Loucy (cell line): ENCODE measurements around the gene BMPR1B.

Experiments used
- H2AFZ ChIP-seq: fragments of 200-600 bp; sonication (generic); 2 replicates; pipeline ENCODE4 v1.6.0; 2016; ENCODE audit warnings: antibody characterized with exemption, mild to moderate bottlenecking, low read length, moderate library complexity
- H3F3A ChIP-seq: fragments of 200-600 bp; 2 replicates; pipeline ENCODE4 v1.6.0; 2016; ENCODE audit warnings: antibody characterized with exemption, low read depth, mild to moderate bottlenecking
- H3K27me3 ChIP-seq: fragments of 200-600 bp; sonication (generic); 2 replicates; pipeline ENCODE4 v1.6.1; 2014; ENCODE audit warnings: low read length, mild to moderate bottlenecking; ENCODE audit not compliant: insufficient read depth, poor library complexity, severe bottlenecking
- H3K36me3 ChIP-seq: fragments of 200-600 bp; sonication (generic); 2 replicates; pipeline ENCODE4 v1.6.1; 2016; ENCODE audit warnings: low read length; ENCODE audit not compliant: insufficient read depth
- H3K4me1 ChIP-seq: fragments of 200-600 bp; sonication (generic); 2 replicates; pipeline ENCODE4 v1.5.1; 2014; ENCODE audit warnings: low read length, mild to moderate bottlenecking; ENCODE audit not compliant: insufficient read depth, poor library complexity, severe bottlenecking
- H3K4me2 ChIP-seq: fragments of 200-600 bp; sonication (generic); 2 replicates; pipeline ENCODE4 v1.6.0; 2014; ENCODE audit warnings: antibody characterized with exemption, low read length, low read depth, mild to moderate bottlenecking; ENCODE audit not compliant: poor library complexity, severe bottlenecking
- H3K4me3 ChIP-seq: fragments of 200-600 bp; sonication (generic); 2 replicates; pipeline ENCODE4 v1.5.1; 2014; ENCODE audit warnings: low read length, mild to moderate bottlenecking, mixed read lengths; ENCODE audit not compliant: poor library complexity, severe bottlenecking
- H3K79me2 ChIP-seq: fragments of 200-600 bp; sonication (generic); 2 replicates; pipeline ENCODE4 v1.6.1; 2014; ENCODE audit warnings: low read length; ENCODE audit not compliant: insufficient read depth
- H3K9ac ChIP-seq: fragments of 200-600 bp; sonication (generic); 2 replicates; pipeline ENCODE4 v1.6.0; 2014; ENCODE audit warnings: mild to moderate bottlenecking, low read depth, low read length, moderate library complexity; ENCODE audit not compliant: poor library complexity, severe bottlenecking
- H3K9me2 ChIP-seq: fragments of 200-600 bp; sonication (generic); replicated peaks from 2 replicates; pipeline ENCODE4 v1.6.1; 2016; ENCODE audit warnings: low read depth, low read length, mixed read lengths
- H3K9me3 ChIP-seq: fragments of 200-600 bp; sonication (generic); 2 replicates; pipeline ENCODE4 v1.6.1; 2014; ENCODE audit warnings: mild to moderate bottlenecking, antibody characterized with exemption, low read length, low read depth; ENCODE audit not compliant: insufficient read depth
- H4K20me1 ChIP-seq: fragments of 200-600 bp; sonication (generic); 2 replicates; pipeline ENCODE4 v1.6.0; 2014; ENCODE audit warnings: antibody characterized with exemption, low read length, mild to moderate bottlenecking; ENCODE audit not compliant: insufficient read depth, poor library complexity, severe bottlenecking
- EZH2phosphoT487 ChIP-seq: fragments of 200-600 bp; IDR thresholded peaks from 2 replicates; pipeline ENCODE4 v1.6.1; 2018; ENCODE audit warnings: antibody characterized with exemption, mild to moderate bottlenecking, moderate library complexity, borderline replicate concordance
- TF ChIP-seq, protein P1 (sequence below): fragments of 200-600 bp; sonication (generic); conservative IDR thresholded peaks from 2 replicates; pipeline ENCODE4 v1.5.1; 2014; ENCODE audit warnings: mild to moderate bottlenecking, antibody characterized with exemption, low read length

BMPR1B gene

DNA sequence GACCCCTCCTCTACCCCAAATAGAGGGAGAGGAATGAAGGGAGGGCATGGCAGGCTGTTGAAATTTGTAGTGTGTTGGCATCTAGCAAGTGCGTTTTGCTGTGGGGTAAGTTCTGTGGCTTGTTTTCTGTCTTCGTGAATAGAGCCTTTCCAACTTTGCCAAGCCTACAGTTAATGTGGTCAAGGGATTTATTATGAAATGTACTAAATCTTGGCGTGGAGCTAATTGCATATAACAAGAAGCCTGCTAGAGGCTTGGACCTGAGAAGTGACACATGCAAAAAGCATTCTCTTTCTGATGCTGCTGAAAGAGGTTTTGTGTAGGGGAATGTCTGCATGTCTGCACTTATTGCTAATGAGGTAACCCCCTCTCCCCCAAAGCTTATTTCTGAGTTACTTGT is 132.2 kb downstream of the BMPR1B start:
- Histone ChIP-seq H2AFZ (no peak overlapping the region), H3K27me3 (no peaks in the 10 kb centered on the region), H3K9me2 (no peaks in the 10 kb centered on the region), H3K4me3 (no peak overlapping the region), H3K9me3 (no peaks in the 10 kb centered on the region), H4K20me1 (no peaks in the 10 kb centered on the region), H3K79me2 (no peaks in the 10 kb centered on the region), H3K4me1 (no peaks in the 10 kb centered on the region), H3K36me3 (no peaks in the 10 kb centered on the region), H3F3A (no peaks in the 10 kb centered on the region), H3K9ac (no peak overlapping the region), H3K4me2 (no peak overlapping the region)
- TF ChIP-seq EZH2phosphoT487 = no peak
- TF ChIP-seq, protein P1, sequence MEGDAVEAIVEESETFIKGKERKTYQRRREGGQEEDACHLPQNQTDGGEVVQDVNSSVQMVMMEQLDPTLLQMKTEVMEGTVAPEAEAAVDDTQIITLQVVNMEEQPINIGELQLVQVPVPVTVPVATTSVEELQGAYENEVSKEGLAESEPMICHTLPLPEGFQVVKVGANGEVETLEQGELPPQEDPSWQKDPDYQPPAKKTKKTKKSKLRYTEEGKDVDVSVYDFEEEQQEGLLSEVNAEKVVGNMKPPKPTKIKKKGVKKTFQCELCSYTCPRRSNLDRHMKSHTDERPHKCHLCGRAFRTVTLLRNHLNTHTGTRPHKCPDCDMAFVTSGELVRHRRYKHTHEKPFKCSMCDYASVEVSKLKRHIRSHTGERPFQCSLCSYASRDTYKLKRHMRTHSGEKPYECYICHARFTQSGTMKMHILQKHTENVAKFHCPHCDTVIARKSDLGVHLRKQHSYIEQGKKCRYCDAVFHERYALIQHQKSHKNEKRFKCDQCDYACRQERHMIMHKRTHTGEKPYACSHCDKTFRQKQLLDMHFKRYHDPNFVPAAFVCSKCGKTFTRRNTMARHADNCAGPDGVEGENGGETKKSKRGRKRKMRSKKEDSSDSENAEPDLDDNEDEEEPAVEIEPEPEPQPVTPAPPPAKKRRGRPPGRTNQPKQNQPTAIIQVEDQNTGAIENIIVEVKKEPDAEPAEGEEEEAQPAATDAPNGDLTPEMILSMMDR = no peak

DNA sequence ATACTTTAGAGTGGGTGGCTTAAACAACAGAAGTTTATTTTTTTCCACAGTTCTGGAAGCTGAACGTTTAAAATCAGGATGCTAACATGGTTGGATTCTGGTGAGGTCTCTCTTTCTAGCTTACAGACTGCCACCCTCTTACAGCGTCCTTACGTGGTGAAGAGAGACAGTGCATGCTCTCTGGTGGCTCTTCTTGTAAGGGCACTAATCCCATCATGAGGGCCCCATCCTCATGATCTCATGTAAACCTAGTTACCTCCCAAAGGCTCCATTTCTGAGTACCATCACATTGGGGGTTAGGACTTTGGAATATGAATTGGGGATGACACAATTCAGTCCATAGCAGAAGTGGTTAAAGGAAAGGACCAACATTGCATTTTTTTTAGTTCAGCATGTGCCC is 132.8 kb downstream of the BMPR1B start:
- no peak overlapping the region for H3K9ac ChIP-seq
- no peaks in the 10 kb centered on the region for H3K36me3 ChIP-seq
- H3K79me2 ChIP-seq = no peaks in the 10 kb centered on the region
- H3K27me3 ChIP-seq = no peaks in the 10 kb centered on the region
- no peaks in the 10 kb centered on the region for H3K9me2 ChIP-seq
- no peaks in the 10 kb centered on the region for H3F3A ChIP-seq
- no peaks in the 10 kb centered on the region for H4K20me1 ChIP-seq
- no peak overlapping the region for H3K4me3 ChIP-seq
- no peaks in the 10 kb centered on the region for H3K4me1 ChIP-seq
- TF ChIP-seq, protein P1 = no peak
- no peaks in the 10 kb centered on the region for H3K9me3 ChIP-seq
- H2AFZ ChIP-seq = no peak overlapping the region
- no peak overlapping the region for H3K4me2 ChIP-seq

DNA sequence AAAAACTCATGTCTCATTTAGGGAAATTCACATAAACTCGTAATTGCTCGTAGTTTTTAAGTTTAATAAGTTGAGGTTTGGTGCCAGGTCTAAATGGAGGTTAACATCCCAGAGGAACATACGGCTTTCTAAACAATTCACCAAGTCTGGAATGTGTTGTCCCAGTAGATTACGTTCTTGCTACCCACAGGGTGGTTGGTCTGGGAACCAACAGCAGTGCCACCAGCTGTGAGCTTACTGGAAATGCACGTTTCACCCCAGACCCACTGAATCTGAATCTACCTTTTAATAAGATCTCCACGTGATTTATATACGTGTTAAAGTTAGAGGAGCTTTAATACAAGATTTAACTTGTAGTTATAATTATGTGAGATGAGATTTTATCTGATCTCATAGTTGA is 134.3 kb downstream of the BMPR1B start:
- no peak overlapping the region for H2AFZ ChIP-seq
- no peak for TF ChIP-seq EZH2phosphoT487
- TF ChIP-seq, protein P1 = peak; percentile 19; the same call in 1 of the 2 replicates
- no peak overlapping the region for H3K9ac ChIP-seq
- no peak overlapping the region for H3K4me2 ChIP-seq
- H3K36me3 ChIP-seq = no peaks in the 10 kb centered on the region
- H3K27me3 ChIP-seq = no peaks in the 10 kb centered on the region
- H3K9me2 ChIP-seq = no peaks in the 10 kb centered on the region
- no peaks in the 10 kb centered on the region for H3K9me3 ChIP-seq
- H3K79me2 ChIP-seq = no peaks in the 10 kb centered on the region
- H3K4me3 ChIP-seq = no peak overlapping the region
- H3F3A ChIP-seq = no peaks in the 10 kb centered on the region
- no peaks in the 10 kb centered on the region for H3K4me1 ChIP-seq
- no peaks in the 10 kb centered on the region for H4K20me1 ChIP-seq
